CD4-positive, alpha-beta T cell treated with Interleukin-1 beta for 1 hour (primary cell): ENCODE measurements around the gene MET.
"Not testable (repeated sequence)": the region's sequence is repeated elsewhere in the genome, so short reads cannot be mapped to it uniquely, and the experiment has no call there.

ENCODE experiments used
- DNase-seq, 2 donors: peaks; one replicate each; pipeline ENCODE4 v3.0.0-alpha.2; 2020 to 2022

MET gene

DNA sequence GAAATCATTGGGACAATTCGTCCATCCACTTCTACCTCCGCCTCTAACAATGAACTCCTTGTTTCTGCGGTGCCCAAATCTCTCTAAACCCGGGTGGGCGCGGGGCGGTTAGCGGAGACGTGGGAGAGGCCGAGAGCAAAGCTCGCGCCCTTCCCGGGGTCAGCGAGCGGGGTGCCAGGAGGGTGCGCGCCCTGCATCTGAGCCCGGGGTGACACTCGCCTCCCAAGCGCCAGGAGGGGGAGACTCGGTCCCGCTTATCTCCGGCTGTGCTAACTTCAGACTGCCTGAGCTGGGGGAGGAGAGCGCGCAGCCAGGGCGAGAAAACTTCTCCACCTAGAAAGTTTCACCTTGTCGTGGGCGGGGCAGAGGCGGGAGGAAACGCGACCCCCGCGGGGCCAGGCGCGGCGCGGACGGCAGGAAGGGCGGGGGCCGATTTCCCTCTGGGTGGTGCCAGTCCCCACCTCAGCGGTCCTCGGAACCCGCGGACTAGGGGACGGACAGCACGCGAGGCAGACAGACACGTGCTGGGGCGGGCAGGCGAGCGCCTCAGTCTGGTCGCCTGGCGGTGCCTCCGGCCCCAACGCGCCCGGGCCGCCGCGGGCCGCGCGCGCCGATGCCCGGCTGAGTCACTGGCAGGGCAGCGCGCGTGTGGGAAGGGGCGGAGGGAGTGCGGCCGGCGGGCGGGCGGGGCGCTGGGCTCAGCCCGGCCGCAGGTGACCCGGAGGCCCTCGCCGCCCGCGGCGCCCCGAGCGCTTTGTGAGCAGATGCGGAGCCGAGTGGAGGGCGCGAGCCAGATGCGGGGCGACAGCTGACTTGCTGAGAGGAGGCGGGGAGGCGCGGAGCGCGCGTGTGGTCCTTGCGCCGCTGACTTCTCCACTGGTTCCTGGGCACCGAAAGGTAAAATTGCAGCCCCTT, at the start of gene MET:
TSS of gene MET (plus strand) at position 516 of the 915 bp plus-strand sequence. CDS start 26,889 bp downstream, outside the sequence.
- DNase-seq = peak in 1 of 2 donors; percentile 42

DNA sequence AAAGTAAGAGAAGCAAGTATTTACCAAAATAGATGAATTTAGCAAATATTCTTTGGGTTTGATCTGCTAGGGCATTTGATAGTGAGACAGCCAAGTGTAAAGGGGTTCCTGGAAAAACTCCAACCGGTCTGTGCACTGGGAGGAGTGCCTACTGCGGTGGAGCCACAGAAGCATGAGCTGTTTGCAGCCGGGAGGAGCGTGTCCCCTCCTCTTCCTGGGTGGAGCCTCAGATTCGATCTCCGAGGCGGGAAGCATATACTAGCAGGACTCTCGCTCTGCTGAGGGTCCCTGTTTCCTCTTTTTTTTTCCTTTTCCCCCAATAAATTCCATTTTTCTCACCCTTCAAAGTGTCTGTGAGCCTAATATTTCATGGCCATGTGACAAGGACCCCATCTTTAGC, 45.1 kb upstream of the MET start:
- DNase-seq = no peak

DNA sequence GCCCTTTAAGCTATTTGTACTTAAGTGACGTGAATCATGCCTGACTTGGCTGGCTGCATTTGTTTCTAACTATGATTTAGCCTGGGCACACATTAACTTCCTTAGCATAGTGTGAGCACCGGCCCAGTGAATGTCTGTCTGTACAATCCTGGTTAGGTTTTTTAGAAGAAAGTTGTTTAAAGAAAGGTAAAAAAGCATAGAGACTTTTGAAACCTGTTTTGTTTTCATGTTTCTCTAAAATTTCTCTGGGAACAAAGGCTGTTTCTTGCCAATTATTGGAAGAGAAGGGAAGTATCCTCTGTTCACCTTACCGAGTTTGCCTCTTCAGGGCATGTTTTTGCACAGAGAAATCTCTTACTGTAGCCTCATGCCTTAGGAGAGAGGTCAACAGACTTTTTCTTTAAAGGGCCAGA, 42.9 kb upstream of the MET start:
- DNase-seq = no peak

DNA sequence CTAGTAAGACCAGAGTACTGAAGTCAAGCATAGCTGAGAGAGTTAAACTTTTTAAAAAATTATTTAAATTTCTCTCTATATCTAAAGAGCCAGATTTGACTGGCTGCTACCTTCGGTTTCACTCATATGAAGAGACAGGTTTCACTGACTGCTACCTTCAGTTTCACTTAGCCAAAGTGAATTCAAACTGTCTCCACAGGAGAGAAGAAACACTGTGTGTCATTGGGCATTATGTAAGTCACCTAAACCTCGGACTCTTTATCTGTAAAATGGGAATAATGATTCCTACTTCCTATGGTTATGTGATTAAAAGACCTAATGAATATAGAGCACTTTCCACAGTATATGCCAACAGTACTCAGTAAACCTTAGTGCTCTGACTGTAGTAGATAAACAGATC, 41.6 kb upstream of the MET start:
- DNase-seq = no peak

DNA sequence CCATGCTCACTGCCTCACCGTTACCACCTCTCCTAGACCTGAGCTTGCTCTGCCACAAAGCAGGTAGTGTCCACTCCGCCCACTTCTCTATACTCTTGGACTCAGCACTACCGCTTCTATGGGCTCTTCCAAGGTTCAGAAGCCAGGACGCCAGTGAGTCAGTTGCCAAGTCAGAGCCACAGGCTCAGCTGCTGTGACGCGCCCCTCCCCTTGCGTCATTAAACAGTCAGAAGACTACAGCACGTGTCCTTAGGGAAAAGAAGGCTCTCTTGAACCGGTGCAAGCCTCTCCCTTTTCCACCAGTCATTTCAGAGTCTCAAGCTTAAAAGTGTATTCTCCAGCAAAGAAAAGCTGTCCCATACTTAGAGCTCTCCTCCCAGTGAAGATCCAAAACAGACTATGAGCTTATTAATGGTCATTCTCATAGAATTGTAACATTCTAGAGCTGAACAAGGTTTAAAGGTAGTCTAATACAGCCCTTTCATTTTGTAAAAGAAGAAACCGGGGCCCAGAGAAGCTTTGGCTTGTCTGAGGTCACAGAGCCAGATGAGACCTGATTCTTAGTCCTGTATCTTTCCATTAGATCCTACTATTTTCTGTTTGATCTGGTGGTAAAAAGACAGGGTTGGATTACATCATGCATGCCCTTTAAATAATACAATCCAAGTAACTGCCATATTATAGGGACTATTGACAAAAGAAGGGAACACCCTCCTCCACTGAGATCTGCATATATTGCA, 40.9 kb upstream of the MET start:
- DNase-seq = peak in 1 of 2 donors; percentile 49

DNA sequence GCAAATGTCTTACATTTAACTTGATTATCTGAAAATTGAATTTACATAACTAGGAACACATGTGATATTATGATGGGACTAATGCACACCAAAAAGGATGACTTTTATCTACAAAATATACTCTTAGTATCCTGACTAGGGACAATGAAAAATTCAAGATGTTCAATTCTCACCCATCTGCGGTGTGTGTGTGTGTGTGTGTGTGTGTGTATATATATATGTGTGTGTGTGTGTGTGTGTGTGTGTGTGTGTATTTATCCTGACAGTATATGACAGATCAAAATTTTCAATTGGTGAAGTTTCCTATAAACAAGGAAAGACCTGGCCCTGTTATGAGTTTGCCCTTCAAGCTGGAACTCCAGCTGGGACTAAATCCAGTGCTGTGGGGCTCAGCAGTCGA, 40.3 kb upstream of the MET start:
- DNase-seq = no peak

DNA sequence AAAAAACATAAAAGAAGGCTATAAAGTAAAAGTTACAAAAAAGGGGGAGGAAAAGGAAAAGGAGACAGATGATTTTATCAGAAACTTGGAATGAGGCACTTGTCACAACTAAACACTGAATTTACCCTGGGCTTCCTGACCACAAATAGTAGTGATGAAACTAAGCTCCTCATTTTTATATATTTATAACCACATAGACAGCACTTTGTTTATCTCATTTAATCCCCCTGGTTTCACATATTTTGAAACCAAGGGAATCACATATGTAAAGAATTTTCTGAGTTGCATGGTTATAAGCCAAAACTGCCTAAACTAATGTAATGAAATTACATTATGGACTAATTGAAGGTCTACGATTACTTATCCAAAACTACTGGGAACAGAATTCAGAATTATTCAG, 39.6 kb upstream of the MET start:
- DNase-seq = no peak

DNA sequence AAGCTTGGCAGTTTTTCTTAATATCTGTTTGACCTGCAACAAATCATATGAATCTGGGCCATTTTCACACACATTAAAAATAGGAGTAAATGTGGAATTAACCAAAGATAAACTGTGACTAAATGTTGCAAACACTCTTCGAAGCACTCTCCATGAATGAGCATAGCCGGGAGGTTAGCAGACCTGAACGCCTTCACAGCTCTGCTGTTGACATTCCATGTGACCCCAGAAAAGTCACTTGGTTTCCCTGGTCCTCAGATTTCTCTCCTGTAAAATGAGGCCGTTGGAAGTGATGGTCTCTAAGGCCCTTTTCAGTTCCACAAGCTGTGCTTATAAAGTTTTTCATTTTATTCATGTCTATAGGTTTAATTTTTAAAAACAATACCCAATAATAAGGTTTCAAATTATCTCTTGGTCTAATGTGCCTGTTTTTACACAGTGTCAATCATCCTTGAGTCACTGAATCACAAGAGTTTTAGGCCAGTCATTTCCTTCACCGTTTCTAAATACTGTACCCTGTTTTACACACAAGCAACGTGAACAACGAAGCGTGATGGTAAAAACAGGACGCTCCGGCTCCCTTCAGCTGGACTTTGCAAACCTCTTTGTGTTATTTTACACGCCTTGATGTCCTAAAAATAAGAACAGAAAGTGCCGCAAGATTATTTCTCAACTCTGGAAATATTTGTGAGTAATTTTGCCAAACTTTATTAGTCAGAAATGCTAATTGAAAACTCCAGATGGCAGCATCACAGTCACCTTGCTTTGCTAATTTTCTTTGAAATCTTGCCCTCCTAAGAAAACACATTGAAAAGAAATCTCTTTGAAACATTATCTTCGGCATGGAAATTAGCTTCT, 38.6 kb upstream of the MET start:
- peak in 1 of 2 donors; percentile 31 for DNase-seq

DNA sequence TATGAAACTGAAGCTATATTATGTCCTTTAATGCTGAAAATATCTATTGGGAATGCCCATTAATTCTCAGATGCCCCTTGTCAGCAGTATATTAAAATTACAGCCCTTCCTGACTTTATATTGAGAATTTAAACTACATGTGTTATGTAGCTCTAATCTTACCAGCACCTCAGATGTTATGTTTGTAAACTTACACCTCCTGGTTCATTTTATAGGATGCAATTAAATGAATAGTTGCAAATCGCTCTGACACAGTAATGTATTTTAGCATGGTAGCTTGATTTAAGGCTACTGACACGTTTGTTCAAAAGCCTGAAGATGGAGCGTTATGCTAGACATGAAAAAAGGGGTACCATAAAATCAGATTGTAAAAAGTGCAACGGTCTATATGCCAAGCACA, 35.0 kb upstream of the MET start:
- no peak for DNase-seq

DNA sequence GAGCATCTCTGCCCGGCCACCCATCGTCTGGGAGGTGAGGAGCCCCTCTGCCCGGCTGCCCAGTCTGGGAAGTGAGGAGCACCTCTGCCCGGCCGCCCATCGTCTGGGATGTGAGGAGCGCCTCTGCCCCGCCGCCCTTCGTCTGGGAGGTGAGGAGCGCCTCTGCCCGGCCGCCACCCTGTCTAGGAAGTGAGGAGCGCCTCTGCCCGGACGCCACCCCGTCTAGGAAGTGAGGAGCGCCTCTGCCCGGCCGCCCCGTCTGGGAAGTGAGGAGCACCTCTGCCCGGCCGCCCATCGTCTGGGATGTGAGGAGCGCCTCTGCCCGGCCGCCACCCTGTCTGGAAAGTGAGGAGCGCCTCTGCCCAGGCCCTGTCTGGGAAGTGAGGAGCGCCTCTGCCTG, 33.4 kb upstream of the MET start:
- DNase-seq = not testable (repeated sequence)

DNA sequence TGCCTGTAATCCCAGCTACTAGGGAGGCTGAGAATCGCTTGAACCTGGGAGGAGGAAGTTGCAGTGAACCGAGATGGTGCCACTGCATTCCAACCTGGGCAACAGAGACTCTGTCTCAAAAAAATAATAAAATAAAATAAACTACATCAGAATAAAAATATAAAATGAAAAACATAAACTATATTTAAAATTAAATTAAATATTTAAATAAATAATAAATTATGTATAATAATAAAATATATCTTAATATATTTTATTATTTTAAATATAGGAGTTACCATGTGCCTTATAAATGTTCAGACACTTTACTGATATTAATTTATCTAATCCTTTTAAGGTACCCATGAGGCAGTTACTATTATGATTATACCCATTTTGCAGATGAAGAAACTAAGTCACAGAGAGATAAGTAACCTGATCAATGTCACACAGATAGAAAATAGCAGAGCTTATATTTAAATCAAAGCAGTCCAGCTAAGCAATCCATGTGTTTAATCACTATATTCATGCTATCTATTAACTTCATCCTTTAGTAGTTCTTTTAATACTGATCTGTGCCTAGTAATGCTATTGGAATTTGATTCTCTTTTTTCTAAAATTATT, 30.3 kb upstream of the MET start:
- DNase-seq = no peak

DNA sequence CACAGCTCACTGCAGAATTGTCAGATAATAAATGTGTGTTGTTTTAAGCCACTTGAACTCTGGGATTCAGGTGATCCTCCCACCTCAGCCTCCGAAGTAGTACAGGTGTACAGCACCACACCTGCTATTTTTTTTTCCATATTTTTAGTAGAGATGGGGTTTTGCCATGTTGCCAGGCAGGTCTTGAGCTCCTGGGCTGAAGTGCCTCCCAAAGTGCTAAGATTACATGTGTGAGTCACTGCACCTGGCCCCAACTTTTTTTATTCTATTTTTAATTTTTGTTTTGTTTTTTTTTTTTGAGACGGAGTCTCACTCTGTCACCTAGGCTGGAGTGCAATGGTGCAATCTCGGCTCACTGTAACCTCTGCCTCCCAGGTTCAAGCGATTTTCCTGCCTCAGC, 28.8 kb upstream of the MET start:
- DNase-seq = not testable (repeated sequence)

DNA sequence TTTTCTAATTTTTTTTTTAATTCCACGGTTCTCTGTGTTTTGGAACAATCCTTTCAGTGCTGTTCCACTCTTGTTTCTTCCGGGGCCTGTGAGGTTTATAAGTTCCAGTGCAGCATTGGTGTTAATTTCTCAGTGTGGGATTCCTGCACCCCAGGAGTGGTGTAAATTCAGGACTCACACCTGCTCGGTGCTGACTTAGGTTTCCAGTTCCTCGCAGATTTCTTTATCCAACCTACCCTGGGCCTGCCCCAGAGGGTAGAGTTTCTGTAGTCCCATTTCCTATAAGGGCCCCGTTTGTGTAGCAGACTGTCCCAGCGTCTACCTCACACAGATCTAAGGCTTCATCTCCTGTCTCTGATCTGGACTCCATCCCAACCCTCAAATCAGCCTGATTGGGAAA, 27.4 kb upstream of the MET start:
- DNase-seq = no peak

DNA sequence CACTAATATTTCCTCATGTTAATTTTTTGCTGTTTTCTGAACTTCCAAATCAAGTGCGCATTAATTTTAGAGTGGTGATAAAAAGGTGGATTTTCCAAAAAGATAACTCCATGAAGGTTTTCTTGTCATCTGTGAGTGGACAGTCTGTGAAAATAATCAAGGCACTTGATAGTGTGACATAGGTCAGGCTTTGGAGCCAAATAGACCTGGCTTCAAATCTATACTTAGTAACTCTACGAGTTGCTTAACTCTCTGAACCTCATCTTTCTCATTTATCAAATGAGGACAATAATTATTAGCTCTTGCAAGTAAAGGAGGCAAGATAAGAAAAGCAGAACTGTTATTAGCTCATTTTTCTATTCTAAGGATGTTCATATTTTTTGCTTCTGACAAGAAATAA, 24.7 kb upstream of the MET start:
- DNase-seq = no peak

DNA sequence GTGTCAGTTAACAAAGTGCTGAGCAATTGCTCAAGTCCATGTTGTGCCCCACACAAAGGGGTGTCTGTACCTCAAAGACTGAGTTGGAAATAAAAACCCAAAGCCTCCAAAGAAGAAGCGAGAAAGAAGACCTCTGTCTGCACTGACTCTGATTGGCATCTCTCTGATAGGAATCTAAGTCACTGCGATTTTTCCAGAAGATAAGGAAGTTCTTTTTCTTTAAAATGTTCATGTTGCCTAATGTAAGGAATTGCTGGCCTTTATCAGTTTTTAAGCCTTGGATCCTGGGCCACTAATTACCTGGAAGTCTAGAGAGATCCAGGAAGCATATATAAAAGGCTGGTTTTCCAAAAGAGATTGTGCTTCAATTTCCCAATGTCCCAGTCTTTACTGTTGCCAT, 24.1 kb upstream of the MET start:
- DNase-seq = no peak

DNA sequence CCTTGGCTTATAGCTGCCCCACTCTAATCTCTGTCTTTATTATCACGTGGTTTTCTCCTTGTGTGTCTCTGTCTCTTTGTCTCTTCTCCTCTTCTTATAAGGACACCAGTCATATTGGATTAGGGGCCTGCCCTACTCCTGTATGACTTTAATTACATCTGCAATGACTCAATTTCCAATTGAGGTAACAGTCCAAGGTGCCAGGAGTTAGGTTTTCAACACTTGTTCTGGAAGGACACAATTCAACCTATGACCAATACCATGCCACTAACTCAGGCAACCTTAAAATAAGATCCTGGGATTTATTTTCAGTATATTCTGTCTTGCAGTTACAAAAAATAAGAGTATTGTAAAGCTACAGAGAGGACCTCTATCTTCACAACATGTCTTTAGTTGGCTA, 21.6 kb upstream of the MET start:
- DNase-seq = no peak

DNA sequence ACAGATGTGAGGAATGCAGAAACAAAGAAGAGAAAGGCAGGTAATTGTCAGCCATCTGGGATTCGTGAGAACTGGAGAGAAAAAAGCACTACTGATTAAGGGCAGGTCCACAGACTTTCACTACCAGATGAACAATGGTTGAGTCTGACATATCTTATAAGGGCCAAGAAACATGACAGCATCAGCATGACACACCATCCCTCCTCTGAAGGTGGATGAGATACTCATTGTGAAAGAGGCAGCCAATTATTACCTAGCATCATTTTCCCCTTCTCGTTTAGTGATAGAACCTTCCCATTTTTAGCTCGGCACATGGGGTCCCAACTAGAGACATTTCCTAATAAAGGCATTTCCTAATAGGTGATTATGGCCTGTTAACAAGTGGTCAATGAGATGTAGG, 19.2 kb upstream of the MET start:
- no peak for DNase-seq

DNA sequence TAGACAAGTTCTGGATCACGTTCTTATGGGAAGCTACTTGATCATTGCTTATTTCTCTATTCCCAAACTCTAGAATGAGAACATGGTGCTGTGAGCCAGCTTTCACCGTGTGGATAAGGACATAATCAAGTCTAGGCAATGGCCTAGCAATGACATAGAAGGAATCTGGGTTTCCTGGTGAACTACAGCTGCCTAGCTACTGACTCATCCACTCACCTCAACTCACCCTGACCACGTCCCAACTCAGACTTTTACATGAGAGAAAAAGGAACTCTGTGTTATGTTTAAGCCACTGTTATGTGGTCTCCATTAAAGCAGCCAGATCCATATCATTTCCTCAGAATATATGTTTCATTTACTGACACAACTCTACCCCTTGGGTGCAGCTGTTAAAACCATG, 18.8 kb upstream of the MET start:
- DNase-seq = no peak

DNA sequence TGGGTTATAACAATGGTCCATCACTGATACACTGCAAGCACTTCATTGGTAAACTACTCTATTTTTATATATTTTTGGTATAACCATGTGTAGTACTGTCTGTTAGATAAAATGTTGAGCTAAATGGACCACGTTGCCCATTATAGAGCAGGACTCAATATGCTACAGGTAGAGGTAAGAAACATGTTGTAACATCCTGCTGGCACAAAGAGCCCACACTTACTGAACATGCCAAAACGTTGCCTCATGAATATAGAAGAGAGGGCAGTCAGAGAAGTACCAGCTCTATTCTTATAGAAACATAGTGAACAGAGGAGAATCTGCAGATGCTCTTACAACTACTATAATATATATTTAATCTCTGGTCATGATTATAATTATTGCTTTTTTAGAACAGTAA, 18.4 kb upstream of the MET start:
- DNase-seq = no peak

DNA sequence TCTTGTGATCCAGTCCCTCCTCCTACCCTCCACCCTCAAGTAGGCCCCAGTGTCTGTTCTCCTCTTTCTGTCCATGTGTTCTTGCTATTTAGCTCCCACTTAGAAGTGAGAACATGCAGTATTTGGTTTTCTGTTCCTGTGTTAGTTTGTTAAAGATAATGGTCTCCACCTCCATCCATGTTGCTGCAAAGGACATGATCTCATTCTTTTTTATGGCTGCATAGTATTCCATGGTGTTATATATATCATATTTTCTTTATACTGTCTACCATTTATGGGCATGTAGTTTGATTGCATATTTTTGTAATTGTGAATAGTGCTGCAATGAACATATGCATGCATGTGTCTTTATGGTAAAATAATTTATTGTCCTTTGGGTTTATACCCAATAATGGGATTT, 12.7 kb upstream of the MET start:
- DNase-seq = not testable (repeated sequence)

DNA sequence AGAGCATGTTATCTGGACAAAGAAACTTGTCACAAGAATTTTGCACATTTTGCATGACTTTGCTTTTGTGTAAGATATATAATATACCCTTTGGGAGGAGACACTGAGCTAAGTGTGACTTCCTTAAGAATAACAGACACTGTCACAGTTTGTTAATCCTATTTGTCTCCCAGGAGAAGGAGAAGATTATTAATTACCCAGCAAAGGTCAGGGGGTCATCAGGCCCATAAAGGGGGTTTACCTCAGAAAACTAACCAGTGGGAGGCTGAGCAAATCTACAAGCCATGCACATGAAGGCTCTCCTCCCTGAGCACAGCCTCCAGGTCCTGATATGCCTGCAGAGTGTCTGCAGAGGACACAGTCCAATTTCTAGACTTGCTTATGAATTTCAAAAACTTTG, 10.1 kb upstream of the MET start:
- no peak for DNase-seq

DNA sequence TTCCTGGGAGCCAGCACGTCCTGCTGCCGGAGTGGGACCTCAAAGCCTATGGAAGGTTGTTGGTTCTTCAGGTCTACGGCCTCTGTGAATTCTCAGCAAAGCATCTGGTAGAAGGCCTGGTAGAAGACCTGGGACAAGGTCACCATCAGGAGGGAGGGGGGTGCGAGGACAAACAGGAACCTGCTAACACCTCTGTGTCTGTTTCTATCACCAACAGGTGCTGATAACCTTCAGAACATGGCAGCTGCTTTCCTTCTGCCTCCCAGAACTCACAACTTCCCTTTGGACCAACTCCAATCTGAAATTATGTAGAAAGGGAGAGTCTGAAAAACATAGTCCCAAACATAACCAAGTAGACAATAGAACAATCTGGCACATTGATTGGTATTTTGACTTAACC, 8.3 kb upstream of the MET start:
- DNase-seq = no peak
